Adrenal gland (tissue), 12 donors: Measurements from ENCODE around the gene BTBD9. TPM values are rescaled to one million over a fixed set of nuclear protein-coding genes. Genes with fewer than 3 reads are reported as not detected.

Experiments used
- DNase-seq, 7 donors: peaks; one replicate each; pipeline ENCODE4 v3.0.0-alpha.2; 2019 to 2020
- H3K27ac ChIP-seq, 5 donors: fragments of 200-600 bp; sonication (generic) in 4 of 5; 1 replicate in 3 of 5; 2 replicates in 2 of 5; pipeline versions ENCODE4 v1.5.1 to v1.8.0; 2016 to 2020; ENCODE audit warnings: mild to moderate bottlenecking in 1 of 5
- H3K27me3 ChIP-seq: fragments of 200-600 bp; 2 replicates; pipeline ENCODE4 v1.8.0; 2021
- H3K36me3 ChIP-seq, 2 donors: fragments of 200-600 bp; replicated peaks in 1 of 2; 1 replicate in 1 of 2; 2 replicates in 1 of 2; pipeline versions ENCODE4 v1.5.1 to v1.8.0; 2018 to 2022
- H3K4me1 ChIP-seq, 2 donors: fragments of 200-600 bp; replicated peaks in 1 of 2; 1 replicate in 1 of 2; 2 replicates in 1 of 2; pipeline versions ENCODE4 v1.5.1 to v1.8.0; 2018 to 2021
- H3K4me3 ChIP-seq, 4 donors: fragments of 200-600 bp; sonication (generic) in 3 of 4; one replicate each; pipeline ENCODE4 v1.5.1; 2016 to 2018
- H3K9me3 ChIP-seq, 3 donors: fragments of 200-600 bp; sonication (generic) in 1 of 3; replicated peaks in 1 of 3; 1 replicate in 2 of 3; 2 replicates in 1 of 3; pipeline versions ENCODE4 v1.5.1 to v1.8.0; 2016 to 2021
- POLR2A ChIP-seq, 2 donors: fragments of 450-650 bp; IDR thresholded peaks; one replicate each; pipeline ENCODE4 v1.6.1; 2017; ENCODE audit warnings: antibody characterized with exemption in 2 of 2, mild to moderate bottlenecking in 2 of 2, moderate library complexity in 1 of 2
- WGBS, 4 donors: extraction: QIAGEN DNeasy Blood & Tissue Kit in 2 of 4; methylation state at CpG; one replicate each; pipeline versions ENCODE4 v1.1.5 to v1.1.7; 2013 to 2017; 5-methylcytosine and 5-hydroxymethylcytosine counted together
- intact Hi-C, 2 donors: fragments of 100-400 bp; cut with DNase I; formaldehyde crosslinking; loops; one replicate each; pipeline versions ENCODE4 v1.14.1 to v1.15.0; 2022 to 2023
- polyA plus RNA-seq, 3 donors: library from polyadenylated mRNA; stranded (reverse); fragments of 200-250 nt in 2 of 3; fragments of 350-450 nt in 1 of 3; fragmentation: Illumina TruSeq in 1 of 3; extraction: RNeasy Lipid Tissue Mini Kit (QIAGEN cat#74804) in 1 of 3; gene quantifications; one replicate each; pipeline ENCODE4 v1.2.3, GENCODE V29; 2013 to 2014
- total RNA-seq, 9 donors: library from RNA; depleted of rRNA in 4 of 9; stranded (reverse); fragments of >200 nt in 4 of 9; fragments of 120-200 nt in 1 of 9; fragmentation: NEBNext Ultra II Directional in 1 of 9; extraction: Animal tissue kit (Norgen Biotek cat#: 25700) in 1 of 9; gene quantifications; one replicate each; pipeline versions ENCODE4 v1.1.0 to v1.2.4, GENCODE V29; 2013 to 2023
- TF ChIP-seq, protein P1 (sequence below), 6 experiments: fragments of 450-650 bp in 4 of 6; fragments of 200-600 bp in 2 of 6; sonication (generic) in 1 of 6; IDR thresholded peaks; 1 replicate in 5 of 6; 2 replicates in 1 of 6; pipeline versions ENCODE4 v1.5.1 to v1.8.0; 2016 to 2021; ENCODE audit warnings: antibody characterized with exemption in 6 of 6, mild to moderate bottlenecking in 2 of 6, moderate library complexity in 1 of 6
- donor health status: healthy with polysubstance abuse.
- donor health status: Bipolar disorder and iron deficiency.
- donor health status: DM: yes; HTN: yes; CAD: no.
- donor health status: DM: no; HTN: no; CAD: no.
- donor health status: DM: no; HTN: no; CAD: no.
- donor health status: DM: yes; HTN: yes; CAD: no.

Gene BTBD9
- total and polyA plus RNA-seq, 12 donors, result 2.4 to 29.6 (median 18.1) TPM

DNA sequence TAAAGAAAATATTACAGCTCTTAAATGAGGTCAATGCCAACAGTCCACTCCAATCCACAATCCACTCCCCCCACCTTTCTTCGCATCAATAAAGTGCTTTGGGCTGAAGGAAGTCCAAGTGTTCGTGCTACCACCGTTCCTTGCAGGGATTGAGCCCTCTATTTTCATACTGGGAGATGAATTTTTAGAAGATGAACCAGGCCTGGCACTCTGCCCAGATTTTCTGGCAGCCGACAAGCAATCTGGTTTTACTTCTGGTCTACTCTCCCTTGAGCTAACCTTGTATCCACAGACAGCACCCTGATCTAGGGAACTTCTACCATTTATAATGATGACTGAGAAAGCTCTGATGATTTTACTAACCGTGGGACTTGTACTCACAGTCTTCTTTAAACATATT lies 72.3 kb downstream of the BTBD9 start:
- peak; percentile 69 to 91 (median 79) for DNase-seq
- Histone ChIP-seq H3K36me3 (no peaks in the 10 kb centered on the region), H3K27me3 (no peaks in the 10 kb centered on the region), H3K9me3 (no peaks in the 10 kb centered on the region), H3K27ac (no peak overlapping the region), H3K4me1 (peaks cover 0 to 13% of the 10 kb centered on the region in 2 donors), H3K4me3 (no peak overlapping the region)
- intact Hi-C loops, result no loop called here
- 27 to 31% (median 30%) methylated on average over 5 of the region's 5 CpGs for WGBS, 4 donors
- TF ChIP-seq POLR2A (IDR thresholded peaks at IDR 0.05), result no peak
- TF ChIP-seq, protein P1, sequence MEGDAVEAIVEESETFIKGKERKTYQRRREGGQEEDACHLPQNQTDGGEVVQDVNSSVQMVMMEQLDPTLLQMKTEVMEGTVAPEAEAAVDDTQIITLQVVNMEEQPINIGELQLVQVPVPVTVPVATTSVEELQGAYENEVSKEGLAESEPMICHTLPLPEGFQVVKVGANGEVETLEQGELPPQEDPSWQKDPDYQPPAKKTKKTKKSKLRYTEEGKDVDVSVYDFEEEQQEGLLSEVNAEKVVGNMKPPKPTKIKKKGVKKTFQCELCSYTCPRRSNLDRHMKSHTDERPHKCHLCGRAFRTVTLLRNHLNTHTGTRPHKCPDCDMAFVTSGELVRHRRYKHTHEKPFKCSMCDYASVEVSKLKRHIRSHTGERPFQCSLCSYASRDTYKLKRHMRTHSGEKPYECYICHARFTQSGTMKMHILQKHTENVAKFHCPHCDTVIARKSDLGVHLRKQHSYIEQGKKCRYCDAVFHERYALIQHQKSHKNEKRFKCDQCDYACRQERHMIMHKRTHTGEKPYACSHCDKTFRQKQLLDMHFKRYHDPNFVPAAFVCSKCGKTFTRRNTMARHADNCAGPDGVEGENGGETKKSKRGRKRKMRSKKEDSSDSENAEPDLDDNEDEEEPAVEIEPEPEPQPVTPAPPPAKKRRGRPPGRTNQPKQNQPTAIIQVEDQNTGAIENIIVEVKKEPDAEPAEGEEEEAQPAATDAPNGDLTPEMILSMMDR (IDR thresholded peaks at IDR 0.05), result no peak

DNA sequence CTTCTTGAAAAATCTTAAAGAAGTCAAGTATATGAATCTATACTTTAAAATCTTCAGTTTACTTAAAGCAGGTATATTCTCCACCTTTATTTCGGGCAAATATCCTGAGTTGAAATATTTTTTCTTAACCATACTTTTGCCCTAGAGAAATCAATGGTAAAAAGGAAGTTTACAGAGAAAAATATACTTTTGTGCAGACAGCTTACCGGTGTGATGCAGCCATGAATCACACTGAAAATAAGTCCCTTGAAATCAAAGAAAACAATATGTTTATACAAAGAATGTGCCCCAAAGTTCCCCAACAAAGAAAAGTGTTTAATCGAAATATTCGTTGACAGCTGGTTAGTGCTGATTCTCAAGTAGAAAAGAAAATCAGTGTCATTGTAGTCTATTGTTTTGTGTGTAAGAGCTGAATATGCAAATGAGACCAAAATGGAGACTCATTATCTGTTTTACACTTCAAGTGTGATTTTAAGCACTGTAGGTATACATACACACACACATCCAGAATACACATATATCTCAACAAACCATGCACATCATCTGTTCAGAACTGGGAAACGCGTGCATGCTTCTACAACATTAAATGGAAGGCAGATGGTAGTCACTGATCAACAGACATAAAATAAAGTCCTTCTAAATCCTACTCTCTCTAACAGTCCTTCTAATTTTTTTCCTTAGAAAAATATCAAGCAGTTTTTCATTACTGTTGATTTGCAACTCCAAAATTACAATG lies 73.3 kb downstream of the BTBD9 start:
- Histone ChIP-seq H3K27me3 (no peaks in the 10 kb centered on the region), H3K36me3 (no peaks in the 10 kb centered on the region), H3K9me3 (no peaks in the 10 kb centered on the region), H3K4me3 (no peak overlapping the region), H3K27ac (no peak overlapping the region), H3K4me1 (peaks cover 0 to 13% of the 10 kb centered on the region in 2 donors)
- no peak for DNase-seq
- intact Hi-C loops, result no loop called here
- TF ChIP-seq, protein P1 (IDR thresholded peaks at IDR 0.05), result no peak
- 95 to 97% (median 96%) methylated on average over 6 of the region's 6 CpGs for WGBS, 4 donors

DNA sequence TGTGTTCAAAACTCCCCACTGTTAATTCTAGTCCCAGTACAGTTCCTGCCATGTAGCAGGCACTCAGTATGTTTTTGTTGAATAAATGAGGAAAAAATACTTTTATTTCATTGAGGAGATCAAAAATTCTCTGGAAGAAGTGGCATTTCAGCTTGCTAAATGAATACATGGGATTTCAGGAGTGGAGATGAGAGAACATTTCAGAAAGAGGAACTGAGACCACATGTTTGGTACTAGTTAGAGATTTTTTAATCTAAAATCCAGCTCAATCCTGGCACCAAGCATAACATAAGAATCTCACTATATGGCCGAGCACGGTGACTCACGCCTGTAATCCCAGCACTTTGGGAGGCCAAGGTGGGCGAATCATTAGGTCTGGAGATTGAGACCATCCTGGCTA lies 75.4 kb downstream of the BTBD9 start:
- H3K27me3 ChIP-seq, result no peaks in the 10 kb centered on the region
- no peak for DNase-seq
- TF ChIP-seq, protein P1 (IDR thresholded peaks at IDR 0.05), result no peak
- TF ChIP-seq POLR2A (IDR thresholded peaks at IDR 0.05), result no peak
- H3K4me3 ChIP-seq, result no peak overlapping the region
- 65 to 99% (median 81%) methylated on average over 4 of the region's 4 CpGs for WGBS, 4 donors
- intact Hi-C loops, result no loop called here
- H3K36me3 ChIP-seq, result no peaks in the 10 kb centered on the region
- H3K4me1 ChIP-seq, result peaks cover 0 to 13% of the 10 kb centered on the region in 2 donors
- no peak overlapping the region for H3K27ac ChIP-seq
- no peaks in the 10 kb centered on the region for H3K9me3 ChIP-seq

DNA sequence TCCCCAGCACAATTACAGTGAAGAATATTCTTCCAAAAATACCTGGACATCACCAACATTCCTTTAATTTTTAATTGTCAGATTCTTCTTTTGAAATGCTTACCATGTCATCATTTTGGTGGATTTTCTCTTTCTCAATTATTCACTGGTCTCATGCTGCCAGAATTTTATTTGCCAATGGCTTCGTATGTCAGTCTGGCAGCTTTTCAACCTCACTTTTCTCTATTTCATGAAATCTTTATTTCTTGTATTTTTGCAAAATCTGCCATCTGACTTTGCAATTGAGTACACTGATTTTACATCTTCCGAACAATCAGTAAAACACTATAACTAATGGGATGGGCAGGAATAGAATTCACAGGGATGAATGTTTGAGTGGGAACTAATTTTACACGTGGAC lies 84.1 kb downstream of the BTBD9 start:
- no peak for DNase-seq
- TF ChIP-seq, protein P1 (IDR thresholded peaks at IDR 0.05), result no peak
- no peak for TF ChIP-seq POLR2A (IDR thresholded peaks at IDR 0.05)
- intact Hi-C loops, result no loop called here
- Histone ChIP-seq H3K36me3 (no peaks in the 10 kb centered on the region), H3K4me1 (peaks cover 0 to 11% of the 10 kb centered on the region in 2 donors), H3K4me3 (no peak overlapping the region), H3K9me3 (no peaks in the 10 kb centered on the region), H3K27ac (no peak overlapping the region), H3K27me3 (no peaks in the 10 kb centered on the region)
- WGBS, 4 donors, result 71 to 87% (median 75%) methylated on average over 3 of the region's 3 CpGs
